Hematopoietic multipotent progenitor cell treated with erythropoietin and hydrocortisone succinate and interleukin-3 and kit ligand, for 6 days (in vitro differentiated cells): ENCODE results near the gene ZNF467.
A peak's percentile ranks its signal among the peaks of the same experiment; 100 is the strongest.

ENCODE experiments used
- DNase-seq: peaks from one replicate; pipeline ENCODE4 v3.0.0-alpha.2; 2015

The ZNF467 gene

DNA sequence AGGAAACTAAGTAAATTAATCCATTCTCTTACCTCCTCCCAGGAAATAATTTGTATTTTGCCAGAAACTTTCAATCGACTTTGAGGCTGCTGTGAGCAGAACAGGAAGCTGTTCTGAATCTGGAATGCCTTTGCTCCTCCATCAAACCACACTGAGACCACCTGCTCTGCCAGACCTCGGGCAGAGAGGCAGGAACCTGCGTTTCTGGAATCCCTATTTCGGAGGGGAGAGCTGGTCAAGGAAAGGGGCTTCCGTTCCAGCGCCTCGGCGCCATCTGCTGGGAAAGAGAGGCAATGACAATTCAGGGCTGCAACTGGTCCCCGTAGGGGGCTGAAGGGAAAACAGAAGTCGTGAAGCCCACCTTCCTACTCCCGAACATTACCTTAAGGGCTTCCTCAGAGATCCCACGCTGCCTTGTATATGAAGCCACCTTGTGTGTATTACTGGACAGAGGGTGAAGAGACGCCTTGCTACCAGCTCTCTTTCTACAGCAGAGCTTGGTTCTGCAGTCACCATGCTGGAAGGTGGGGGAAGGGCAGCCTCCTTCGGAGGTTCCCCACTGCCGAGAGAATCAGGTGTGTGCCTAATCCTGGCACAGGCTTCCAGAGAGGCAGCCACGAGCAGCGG lies 31.2 kb downstream of the ZNF467 start:
- peak; percentile 71 for DNase-seq

DNA sequence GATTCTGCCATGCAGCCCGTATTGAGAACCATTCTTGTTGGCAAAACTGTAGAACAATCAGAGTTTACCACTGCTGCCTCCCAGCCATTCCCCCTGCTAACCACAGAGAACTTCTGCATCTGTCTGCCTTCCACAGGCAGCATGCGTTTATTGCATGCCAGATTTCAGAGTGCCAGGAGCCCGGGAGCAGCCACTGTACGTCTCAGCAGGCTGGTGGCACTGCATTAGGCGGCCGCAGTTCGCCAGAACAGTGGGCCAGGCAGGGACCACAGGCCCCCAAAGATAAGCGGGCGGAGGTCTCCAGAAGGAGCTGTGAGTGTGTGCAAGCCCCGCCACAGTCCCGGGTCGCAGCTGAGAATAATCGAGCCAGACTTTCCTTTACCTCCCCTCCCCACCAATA lies 31.8 kb downstream of the ZNF467 start:
- peak; percentile 42 for DNase-seq

DNA sequence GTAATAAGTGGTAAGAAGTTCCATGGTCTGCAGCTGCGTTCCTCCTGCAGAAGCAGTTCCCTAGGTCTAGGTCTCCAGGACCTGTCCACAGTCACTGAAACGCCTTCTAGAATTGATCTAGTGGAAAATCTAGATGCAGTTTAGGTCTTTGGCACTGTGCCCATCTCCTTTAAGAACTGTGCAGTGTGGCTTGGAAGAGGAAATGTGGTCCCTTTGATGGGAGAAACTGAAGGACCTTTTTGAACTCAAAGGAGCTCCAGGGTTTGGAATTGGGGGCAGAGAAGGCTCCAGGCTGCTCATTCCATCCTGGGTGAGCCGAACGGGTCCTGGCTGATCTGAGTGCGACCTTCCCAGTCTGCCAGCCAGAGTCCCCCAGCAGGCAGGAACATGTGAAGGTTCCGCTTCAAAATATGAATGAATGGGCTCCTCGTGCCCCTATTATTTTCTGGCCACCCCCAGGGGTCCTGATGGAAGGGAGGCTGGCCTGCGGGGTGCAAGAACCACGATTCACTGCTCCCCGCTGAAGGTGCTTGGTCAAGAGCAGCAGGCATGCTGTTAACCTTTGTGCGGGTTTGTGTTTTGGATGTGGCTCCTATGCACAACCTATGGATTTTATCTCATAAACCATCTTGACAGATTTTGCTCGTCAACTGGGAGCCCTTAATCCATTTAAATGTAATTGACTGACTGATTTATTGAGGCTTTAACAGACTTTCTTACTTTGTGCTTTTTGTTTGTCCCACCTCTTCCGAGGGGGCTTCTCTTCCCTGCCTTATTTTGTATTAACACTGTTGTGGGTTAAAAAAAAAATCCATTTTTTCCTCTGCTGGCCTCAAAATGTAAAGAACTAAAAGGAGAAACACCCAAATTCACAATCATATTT lies 36.7 kb downstream of the ZNF467 start:
- peak; percentile 32 for DNase-seq

DNA sequence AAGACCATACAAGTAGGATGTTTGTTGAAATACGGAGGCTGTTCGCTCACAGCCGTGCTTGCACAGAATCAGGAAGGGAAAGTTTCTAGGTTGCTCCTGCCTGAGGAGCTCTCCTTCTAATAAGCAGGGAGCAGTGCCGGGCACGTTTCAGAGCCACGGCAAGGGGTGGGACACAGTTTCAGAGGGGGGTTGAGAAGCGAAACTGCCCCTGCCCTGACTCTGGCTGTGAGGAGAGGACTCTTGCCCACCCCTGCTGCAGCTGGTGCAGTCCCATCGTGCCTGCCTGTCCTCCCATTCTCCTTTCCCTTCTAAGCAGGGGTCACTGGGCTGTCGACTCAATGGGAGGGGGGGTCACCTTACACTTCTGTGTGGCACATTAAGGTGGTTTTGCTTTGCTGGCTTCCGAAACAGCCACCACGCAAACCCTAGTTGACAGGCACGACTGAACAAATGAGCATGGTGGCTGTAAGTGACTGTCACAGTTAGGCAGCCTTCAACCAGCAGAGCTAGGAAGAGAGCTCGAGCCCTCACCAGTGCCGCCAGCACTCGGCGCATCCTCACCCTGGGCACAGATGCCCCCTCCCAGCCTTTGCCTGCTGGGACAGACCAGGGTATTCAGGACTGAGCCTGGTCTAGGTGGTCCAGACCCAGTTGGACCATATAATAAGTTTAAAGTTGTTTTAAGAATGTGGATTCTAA lies 37.5 kb downstream of the ZNF467 start:
- no peak for DNase-seq

DNA sequence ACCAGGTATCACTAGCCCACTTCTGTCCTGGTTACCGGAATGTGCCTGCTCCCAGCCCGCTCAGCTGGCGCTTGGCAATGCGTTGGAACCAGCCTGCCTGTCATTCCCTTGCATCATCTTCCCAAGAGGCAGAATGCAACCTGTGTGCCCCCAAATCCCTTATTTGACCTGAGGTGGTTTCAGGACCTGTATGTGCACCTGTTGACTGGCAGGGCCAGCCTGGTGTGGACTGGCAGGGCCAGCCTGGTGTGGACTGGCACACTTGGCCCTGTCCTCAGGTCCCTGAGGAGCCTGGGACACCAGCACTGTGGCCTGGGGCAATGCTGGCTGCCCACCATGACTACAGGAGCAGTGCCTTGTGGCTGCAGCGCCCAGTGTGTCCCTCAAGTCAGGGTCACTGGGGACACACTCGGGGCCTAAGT lies 38.2 kb downstream of the ZNF467 start:
- DNase-seq = no peak

DNA sequence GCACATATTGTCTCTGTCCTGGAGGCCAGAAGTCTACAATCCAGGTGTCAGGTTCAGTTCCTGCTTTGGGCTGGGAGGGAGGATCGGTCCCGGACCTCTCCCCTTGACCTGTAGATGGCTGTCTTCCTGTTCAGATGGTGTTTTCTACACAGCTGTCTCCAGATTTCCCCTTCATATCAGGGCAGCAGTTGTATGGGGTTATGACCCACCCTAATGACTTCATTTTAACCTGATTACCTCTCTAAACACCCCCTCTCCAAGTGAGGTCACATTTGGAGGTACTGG lies 38.7 kb downstream of the ZNF467 start:
- DNase-seq = no peak

DNA sequence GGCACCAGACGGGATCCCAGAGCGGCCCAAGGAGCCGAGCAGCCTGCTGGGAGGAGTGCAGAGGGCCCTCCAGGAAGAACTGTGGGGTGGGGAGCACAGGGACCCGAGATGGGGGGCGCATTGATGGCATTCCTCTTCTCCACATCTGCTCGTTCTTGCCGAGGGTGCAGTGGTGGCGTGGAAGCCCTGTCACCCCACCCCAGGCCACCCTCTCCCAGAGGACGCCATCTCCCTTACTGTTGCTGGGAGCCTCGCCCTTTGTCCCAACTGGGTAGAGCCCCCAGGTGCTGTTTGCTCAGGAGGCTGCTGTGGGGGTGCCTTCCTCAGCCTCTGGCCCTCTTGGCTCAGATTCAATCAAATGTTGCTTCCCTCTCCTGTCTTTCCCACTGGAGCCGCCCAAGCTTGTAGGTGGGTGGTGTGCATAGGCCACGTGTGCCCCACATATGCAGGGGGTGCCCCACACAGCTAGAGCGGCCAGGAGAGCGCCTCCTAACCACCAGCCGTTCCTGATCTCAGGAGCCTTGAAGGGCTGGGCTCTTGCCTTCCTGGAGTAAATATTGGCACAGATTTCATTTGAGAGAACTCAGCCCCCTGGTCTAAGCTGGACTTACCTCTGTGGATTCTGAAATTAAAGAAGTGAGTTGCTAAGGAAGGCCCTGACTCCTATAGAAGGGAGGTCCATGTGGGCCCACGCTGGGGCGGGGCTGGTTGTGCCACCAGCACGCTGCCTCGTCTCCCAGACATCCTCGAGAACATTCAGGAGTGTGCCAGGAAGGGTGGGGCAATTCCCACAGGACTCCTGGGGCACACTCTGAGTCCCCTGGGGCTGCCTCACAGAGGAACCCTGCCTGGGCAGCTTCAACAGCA lies 39.2 kb downstream of the ZNF467 start:
- DNase-seq = no peak

DNA sequence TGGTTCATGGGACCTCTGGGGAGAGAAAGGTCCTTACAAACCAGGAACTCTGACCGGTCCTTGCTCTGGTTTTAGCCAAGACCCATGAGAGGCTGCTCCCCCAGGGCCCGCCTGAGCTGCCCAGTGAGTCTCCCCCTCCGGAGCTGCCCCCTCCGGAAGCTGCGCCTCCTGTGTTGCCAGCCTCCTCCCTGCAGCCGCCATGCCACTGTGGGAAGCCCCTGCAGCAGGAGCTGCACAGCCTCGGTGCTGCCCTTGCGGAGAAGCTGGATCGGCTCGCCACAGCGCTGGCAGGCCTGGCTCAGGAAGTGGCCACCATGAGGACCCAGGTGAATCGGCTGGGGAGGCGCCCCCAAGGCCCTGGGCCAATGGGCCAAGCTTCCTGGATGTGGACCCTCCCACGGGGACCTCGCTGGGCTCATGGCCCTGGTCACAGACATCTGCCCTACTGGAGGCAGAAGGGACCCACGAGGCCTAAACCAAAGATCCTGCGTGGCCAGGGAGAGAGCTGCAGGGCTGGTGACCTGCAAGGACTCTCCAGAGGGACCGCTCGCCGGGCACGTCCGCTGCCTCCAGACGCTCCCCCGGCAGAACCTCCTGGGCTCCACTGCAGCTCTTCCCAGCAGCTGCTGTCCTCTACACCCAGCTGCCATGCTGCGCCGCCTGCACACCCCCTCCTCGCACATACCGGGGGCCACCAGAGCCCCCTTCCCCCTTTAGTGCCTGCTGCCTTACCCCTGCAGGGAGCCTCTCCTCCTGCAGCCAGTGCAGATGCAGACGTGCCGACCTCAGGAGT lies 40.1 kb downstream of the ZNF467 start:
- no peak for DNase-seq

DNA sequence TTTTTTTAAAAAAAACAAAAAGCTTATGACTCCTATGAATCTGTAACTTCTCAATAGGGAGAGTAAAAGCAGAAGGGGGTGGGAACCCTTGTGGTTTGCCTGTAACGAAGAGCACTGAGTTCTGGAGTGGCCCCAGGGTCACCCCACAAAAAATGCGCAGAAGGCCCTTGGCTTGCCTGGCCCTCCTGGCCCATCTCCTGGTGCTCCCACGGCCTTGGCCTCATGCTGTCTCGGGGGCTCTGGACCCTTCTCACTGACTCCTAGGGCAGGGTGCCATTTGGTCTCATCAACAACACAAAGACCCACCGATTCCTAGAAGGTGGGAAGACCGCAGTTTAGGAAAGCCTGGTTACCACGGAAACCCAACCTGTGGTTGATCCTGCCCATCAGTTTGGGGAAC lies 40.8 kb downstream of the ZNF467 start:
- no peak for DNase-seq

DNA sequence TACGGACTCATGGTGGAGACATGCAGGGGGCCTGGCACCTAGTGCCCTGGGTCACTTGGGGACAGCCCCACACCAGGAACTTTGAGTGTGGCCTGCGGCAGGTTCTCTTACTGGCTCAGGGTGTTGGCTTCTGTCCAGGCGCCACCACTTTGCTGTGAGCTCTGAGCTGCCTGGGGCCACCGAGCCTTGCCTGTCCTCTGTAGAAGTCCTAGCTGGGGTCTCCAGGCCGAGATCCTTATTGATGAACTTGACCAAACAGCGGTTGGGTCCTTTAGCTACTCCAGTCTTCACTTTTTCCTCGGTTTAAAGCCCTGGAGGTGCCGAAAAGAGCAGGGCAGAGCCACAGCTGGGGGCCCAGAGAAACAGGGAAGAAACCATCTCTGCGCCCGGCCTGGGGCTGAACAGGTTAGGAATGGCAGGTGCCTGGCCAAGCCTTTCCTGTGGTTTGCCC lies 41.3 kb downstream of the ZNF467 start:
- DNase-seq = no peak

DNA sequence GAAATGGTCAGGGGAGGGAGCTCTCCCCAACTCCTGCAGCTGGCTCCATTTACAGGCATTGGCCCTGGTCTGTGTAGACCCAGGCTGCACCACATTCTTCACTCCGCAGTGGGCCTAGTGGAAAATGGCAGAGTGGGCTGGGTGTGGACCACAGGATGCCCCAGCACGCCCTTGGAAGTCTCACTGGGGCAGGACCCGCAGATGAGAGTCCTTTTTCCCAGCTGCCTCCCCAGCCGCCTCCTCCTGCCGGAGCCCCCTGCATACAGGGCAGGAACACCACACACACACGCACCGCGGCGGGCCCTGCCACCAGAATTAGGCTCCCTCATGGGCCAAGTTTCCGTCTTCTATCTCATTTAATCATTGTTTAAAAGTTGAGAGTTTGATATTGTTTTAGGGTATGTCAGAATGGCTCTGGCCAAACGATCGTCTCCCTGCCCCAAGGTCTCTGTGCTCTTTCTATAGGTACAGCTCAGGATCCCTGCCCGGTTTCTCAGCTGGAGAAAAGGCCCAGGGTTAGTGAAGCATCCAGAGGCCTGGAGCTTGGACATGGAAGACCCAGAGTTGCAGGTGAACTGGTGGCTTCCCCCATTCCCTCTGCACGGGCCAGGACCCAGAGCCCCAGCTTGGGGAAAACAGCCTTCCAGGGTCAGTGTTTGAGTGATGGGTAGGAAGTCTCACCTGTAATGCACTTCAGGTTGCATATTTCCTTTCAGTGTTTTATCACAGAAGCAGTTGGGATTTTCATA lies 42.0 kb downstream of the ZNF467 start:
- DNase-seq = no peak

DNA sequence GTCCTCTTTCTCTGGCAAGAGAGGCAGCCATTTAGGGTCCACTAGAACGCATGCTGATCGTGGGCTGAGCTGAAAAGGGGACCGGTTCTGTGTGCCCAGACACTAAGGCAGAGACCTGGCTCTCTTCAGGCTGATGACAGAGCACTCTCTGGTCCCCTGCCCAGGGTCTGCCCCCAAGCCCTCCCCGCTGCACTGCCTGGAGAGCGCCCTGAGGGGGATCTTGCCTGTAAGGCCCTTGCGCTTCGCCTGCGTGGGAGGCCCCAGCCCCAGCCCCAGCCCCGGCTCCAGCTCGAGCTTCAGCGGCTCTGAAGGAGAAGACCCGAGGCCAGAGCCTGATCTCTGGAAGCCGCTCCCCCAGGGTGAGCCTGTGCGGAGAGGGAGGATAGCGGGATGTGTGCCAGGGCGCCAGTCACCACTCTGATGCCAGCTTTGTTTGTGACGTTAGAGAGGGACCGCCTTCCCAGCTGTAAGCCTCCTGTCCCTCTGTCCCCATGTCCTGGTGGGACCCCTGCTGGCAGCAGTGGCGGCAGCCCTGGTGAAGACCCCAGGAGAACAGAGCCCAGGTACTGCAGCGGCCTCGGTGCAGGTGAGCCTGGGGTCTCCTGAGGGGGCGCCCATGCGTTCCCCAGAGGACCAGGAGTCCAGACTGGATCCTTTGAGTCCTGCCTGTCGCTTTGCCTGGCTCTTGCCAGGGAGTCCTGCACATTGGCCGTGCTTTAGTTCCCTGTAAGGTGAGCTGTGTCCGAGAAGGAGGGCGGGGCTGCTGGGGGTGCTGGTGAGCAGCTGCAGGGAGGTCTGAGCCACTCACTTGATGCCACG lies 43.2 kb downstream of the ZNF467 start:
- DNase-seq = no peak

DNA sequence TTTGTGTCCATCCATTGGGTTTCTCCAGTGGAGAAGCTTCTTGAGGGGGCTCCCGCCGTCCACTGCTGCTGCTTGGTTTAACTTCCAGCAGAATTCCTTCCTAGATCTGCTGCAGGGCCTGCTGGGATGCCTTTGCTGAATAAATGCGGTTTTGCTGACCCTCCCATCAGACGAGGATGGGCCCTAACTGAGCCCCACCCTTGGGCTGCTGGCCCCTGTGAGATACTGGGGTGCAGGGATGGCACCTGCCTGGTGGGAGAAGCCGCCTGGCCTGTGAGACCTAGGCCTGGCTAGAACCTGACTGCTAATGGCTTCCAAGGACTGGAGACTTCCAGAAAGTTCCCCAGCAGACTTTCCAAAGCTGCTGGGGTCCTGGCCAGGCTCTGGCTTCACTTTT lies 43.8 kb downstream of the ZNF467 start:
- no peak for DNase-seq

DNA sequence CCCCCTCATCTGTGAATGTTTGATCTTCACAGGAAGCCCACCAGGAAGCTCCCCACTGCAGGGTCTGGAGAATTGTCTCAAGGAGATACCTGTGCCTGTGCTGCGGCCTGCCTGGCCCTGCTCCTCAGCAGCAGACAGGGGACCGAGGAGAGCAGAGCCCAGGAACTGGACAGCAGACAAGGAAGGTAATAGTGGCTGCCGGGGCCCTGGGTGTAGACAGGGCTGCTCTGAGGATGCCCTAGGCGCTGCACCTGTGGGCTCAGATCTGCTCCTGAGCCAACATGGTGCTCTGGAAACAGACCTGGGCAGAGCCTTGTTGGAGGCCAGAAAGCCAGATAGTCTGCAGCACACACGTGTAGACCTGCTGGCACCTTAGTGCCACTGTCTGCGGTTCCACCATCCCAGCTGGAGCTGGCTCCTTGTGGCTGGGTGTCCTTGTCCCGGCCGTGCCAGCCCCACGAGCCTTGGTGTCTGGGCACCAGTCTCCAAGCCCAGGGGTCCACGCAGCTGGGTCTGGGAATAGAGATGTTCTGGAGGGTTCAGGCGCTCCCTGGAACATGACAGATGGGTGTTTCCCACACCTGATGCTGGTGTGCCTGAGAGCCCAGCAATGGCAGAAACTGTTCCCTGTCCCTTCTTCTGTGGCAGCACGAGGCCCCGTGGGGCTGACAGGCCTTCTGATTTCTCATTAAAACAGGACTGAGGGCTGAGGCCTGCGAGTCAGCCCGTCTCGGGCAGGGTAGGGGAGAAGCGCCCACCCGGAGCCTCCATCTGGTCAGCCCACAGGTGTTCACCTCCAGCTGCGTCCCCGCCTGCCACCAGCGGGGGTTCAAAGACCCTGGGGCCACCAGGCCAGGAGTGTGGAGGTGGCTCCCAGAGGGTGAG lies 44.7 kb downstream of the ZNF467 start:
- no peak for DNase-seq

DNA sequence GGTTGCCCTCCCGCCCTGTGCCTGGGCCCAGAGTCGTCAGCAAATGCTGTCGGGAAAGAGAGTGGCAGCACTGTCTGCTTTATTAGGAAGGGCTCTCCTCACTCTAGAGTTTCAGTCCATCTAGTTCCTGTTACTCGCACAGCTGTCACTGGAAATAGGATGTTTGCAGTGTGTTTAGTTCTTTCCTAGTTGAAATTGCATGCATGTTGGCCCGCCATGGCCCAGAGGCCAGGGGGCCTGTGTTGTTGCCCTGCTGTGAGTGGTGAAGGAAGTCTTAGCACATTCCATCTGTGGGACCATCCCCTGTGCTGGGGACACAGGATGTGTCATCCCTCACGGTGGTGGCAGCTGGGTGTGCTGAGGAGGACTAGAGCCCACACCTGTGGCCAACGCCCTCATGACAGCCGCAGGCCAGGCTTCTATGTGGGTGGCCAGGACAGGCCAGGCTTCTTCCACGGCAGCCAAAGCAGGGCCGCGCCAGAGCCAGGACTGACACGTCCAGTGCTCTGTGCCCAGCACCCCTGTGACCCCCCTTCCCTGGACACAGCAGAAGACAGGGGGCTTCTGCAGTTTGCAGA lies 45.4 kb downstream of the ZNF467 start:
- no peak for DNase-seq

DNA sequence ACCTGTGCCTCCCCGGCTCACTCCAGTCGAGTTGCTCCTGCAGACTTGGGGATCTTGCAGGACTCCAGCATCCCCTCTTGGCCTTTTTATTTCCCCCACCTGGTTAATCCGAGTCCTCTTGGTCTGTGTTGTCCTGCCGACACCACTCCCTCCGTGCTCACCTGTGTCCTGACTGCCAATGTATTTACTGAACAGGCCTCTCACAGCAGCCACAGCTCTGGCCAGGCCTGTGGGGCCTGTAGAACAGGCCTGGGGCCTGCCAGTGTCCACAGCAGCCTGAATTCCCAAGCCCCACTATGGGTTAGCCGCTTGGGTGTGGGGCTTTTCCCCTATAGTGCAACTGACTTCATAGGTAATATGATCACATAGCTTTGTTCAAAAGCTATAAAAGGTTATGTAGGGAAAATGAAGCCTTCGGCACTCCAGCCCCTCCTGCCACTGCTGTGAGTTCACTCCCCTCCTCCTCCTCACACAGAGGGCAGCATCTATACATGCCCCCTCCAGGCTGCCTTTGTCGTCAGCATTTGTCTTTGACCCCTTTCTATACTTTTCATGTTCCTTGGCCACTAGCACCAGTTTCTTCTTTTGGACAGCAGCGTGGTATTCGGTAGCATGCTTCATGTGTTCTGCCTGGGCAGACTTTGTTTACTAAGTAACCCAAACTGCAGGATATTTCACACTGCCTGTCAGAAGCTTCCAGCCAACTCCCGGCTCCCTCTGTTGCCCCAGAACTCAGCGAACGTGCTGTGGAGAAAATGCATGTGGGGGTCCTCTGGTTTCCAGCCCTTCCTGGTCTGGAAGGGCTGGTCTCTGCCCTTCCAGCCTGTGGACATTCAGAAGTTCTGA lies 46.1 kb downstream of the ZNF467 start:
- DNase-seq = no peak

DNA sequence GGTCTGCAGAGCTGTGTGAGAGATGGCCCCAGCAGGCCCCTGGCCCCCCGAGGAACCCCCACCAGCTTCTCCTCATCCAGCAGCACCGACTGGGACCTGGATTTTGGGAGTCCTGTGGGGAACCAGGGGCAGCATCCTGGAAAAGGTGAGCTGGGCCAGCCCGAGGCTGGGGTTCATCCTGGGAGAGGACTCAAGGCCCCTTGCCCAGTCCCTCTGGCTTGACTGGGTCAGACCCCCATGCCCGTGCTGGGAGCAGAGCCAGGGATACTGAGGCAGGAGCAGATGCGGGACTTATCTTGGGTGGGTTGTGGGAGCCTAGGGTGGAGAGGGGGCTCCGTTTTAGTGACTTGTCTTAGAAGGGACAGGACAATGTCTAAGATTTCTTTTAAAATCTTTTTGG lies 47.5 kb downstream of the ZNF467 start:
- DNase-seq = no peak

DNA sequence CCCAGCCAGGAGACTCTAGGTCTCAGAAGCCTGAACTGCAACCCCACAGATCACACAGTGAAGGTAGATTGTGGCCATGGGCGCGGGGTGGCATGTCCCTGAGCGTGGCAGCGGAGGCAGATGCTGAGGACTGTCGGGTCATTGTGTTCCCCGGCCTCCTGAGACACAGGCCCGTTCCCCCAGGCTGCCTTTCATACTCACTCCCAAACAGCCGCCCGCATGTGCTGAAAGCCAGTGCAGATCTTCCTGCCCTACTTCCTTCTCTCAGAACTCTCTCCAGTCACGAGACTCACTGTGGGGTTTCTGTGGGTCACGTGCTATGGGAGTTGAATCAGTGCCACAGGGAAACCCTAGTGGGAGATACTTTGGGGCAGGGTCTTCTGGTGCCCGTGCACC lies 48.0 kb downstream of the ZNF467 start:
- no peak for DNase-seq
